Activated effector memory CD4-positive, alpha-beta T cell treated with anti-CD3 and anti-CD28 coated beads, Interleukin-2, amount 50 U/mL, for 16 hours (primary cell): Measurements from ENCODE around the gene INPP4B.
"Not testable (repeated sequence)": the region's sequence is repeated elsewhere in the genome, so short reads cannot be mapped to it uniquely, and the experiment has no call there.

Experiments used
- DNase-seq: peaks from one replicate; pipeline ENCODE4 v3.0.0-alpha.2; 2020

The INPP4B gene

GRCh38 chr4:142098900-142099545 lies 747.1 kb downstream of the INPP4B start:
- DNase-seq, result no peak

GRCh38 chr4:142098380-142098779 lies 747.7 kb downstream of the INPP4B start:
- no peak for DNase-seq

GRCh38 chr4:142097015-142097414 lies 749.1 kb downstream of the INPP4B start:
- no peak for DNase-seq

- DNase-seq, result no peak
These were observed 750.1 kb downstream of the INPP4B start for GRCh38 chr4:142095886-142096605.

GRCh38 chr4:142092941-142093340 lies 753.2 kb downstream of the INPP4B start:
- DNase-seq, result no peak

- DNase-seq, result no peak
These were observed 754.4 kb downstream of the INPP4B start for GRCh38 chr4:142091691-142092182.

- DNase-seq, result no peak
These were observed 755.0 kb downstream of the INPP4B start for GRCh38 chr4:142091085-142091513.

- no peak for DNase-seq
These were observed 757.2 kb downstream of the INPP4B start for GRCh38 chr4:142088906-142089305.

- DNase-seq, result no peak
These were observed 760.4 kb downstream of the INPP4B start for GRCh38 chr4:142085513-142086292.

- DNase-seq, result no peak
These were observed 762.8 kb downstream of the INPP4B start for GRCh38 chr4:142083264-142083663.

GRCh38 chr4:142081025-142081424 lies 765.1 kb downstream of the INPP4B start:
- DNase-seq, result no peak

- no peak for DNase-seq
These were observed 766.1 kb downstream of the INPP4B start for GRCh38 chr4:142079959-142080358.

GRCh38 chr4:142077048-142077447 lies 769.1 kb downstream of the INPP4B start:
- no peak for DNase-seq

GRCh38 chr4:142068304-142068703 lies 777.8 kb downstream of the INPP4B start:
- not testable (repeated sequence) for DNase-seq

GRCh38 chr4:142066562-142066961 lies 779.5 kb downstream of the INPP4B start:
- DNase-seq, result not testable (repeated sequence)

GRCh38 chr4:142065086-142065647 lies 780.9 kb downstream of the INPP4B start:
- no peak for DNase-seq

- DNase-seq, result no peak
These were observed 781.9 kb downstream of the INPP4B start for GRCh38 chr4:142064181-142064580.

- DNase-seq, result no peak
These were observed 800.1 kb downstream of the INPP4B start for GRCh38 chr4:142045996-142046395.

- DNase-seq, result no peak
These were observed 801.8 kb downstream of the INPP4B start for GRCh38 chr4:142044271-142044670.

GRCh38 chr4:142043509-142043908 lies 802.6 kb downstream of the INPP4B start:
- DNase-seq, result no peak

GRCh38 chr4:142041788-142042187 lies 804.3 kb downstream of the INPP4B start:
- DNase-seq, result no peak

GRCh38 chr4:142040043-142040442 lies 806.1 kb downstream of the INPP4B start:
- no peak for DNase-seq
